ENCODE measurements around the gene CD74. TPM values are rescaled to one million over a fixed set of nuclear protein-coding genes. Genes with fewer than 3 reads are reported as not detected.

The CD74 gene
- total RNA-seq, 3 donors from 2014 or later (not counting 1 experiment from before 2014, with no cell fraction given) = 550 to 913 (median 748) TPM

DNA sequence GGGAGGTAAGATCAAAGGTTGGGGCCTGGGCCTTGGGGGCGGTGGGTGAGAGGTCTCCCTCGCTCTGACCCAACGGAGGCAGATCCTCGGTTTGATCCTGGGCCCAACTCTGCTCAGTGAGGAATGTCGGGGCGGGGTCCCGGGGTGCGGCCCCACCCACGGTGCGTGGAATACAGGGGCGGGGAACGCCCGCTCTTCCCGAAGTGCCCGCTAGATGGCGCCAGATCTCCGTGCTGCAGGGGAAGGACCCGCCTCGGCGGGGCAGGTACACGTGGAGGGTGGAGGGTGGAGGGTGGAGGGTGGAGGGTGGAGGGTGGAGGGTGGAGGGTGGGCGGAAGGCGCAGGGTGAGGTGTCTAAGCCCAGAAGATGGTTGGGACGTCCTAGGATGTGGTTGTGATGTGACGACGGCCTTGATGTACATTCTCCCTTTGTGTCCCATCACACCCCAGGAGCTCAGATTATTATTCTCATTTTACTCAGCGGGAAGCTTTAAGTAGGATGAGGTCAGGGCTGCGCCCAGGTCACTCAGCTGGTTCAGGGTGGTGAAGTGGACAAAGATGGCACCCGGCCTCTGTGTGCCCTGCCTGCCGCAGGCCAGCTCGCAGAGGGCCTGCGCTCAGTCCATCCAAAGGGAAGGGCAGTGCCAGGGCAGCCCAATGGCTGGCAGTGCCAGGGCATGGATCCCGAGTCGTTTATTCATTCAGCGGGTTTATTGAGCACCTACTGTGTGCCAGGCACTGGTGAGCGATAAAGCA is 46.3 kb upstream of the CD74 start:
- Mint-ChIP-seq H3K4me1 (peaks cover 4 to 17% of the 10 kb centered on the region in 2 donors), H3K9me3 (no peaks in the 10 kb centered on the region), H3K4me3 (no peak overlapping the region), H3K27me3 (ENCODE audit: low read depth in 2 of 2) (no peaks in the 10 kb centered on the region), H3K36me3 (no peaks in the 10 kb centered on the region), H3K27ac (peak overlapping the region in 1 of 2 donors; percentile 70)
- H3K27me3 ChIP-seq (ENCODE audit: control insufficient read depth, insufficient read depth, low read length) = no peaks in the 10 kb centered on the region
- DNase-seq = peak; percentile 83 to 90
- H3K36me3 ChIP-seq (ENCODE audit: control insufficient read depth, insufficient read depth, low read length) = no peaks in the 10 kb centered on the region
- intact Hi-C loops (cut with micrococcal nuclease) = loop anchor here (1.0 to 5.0 kb wide), 3 partner anchors 64 to 388 kb away; partner anchors contain the start of gene IRGM
- peak; percentile 95 to 99 (median 99) for ATAC-seq
- no peaks in the 10 kb centered on the region for H3K9me3 ChIP-seq (ENCODE audit: control insufficient read depth, insufficient read depth, low read length)
- H3K4me3 ChIP-seq (ENCODE audit: low read length) = no peak overlapping the region
- H3K27ac ChIP-seq (ENCODE audit: low read length) = no peak overlapping the region
- TF ChIP-seq, protein P1, sequence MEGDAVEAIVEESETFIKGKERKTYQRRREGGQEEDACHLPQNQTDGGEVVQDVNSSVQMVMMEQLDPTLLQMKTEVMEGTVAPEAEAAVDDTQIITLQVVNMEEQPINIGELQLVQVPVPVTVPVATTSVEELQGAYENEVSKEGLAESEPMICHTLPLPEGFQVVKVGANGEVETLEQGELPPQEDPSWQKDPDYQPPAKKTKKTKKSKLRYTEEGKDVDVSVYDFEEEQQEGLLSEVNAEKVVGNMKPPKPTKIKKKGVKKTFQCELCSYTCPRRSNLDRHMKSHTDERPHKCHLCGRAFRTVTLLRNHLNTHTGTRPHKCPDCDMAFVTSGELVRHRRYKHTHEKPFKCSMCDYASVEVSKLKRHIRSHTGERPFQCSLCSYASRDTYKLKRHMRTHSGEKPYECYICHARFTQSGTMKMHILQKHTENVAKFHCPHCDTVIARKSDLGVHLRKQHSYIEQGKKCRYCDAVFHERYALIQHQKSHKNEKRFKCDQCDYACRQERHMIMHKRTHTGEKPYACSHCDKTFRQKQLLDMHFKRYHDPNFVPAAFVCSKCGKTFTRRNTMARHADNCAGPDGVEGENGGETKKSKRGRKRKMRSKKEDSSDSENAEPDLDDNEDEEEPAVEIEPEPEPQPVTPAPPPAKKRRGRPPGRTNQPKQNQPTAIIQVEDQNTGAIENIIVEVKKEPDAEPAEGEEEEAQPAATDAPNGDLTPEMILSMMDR (IDR thresholded peaks at IDR 0.05) = peak; percentile 77
- 30% methylated on average over 27 of the region's 36 CpGs for WGBS (ENCODE audit: insufficient coverage)
- H3K4me1 ChIP-seq (ENCODE audit: control insufficient read depth, insufficient read depth, low read length) = peaks cover 26% of the 10 kb centered on the region

DNA sequence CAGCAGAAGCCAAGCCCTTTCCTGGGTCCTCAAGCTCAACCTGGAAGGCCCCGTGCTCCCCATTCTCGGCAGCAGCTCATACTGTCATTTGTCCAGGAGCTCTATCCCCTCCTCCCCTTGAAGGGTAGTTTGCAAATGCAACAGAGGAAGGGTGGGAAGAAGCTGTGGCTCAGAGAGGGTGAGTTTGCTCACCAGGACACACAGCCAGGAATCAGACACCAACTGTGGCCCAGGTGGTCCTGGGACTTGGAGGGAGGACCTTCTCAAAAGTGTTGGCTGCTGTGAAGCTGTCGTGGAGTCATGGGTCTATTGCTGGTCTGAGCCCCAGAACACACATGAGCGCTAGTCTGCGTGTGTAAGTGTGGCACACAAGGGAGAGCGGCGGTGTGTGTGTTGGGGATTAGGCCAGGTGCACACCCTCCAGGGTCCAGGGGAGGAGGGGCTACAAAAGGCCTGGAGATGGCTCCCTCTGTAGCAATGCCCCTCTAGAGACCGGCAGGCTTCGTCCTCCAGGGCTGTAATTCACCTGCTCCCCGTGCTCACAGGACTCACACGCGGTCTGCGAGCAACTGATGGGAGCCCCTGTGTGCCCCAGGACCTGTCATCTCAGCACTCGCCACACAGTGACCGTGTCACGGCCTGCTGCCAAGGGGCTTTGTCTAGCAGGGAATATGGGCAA is 45.0 kb upstream of the CD74 start:
- Mint-ChIP-seq H3K27ac (no peak overlapping the region), H3K4me3 (peak overlapping the region; percentile 73), H3K9me3 (no peaks in the 10 kb centered on the region), H3K36me3 (no peaks in the 10 kb centered on the region), H3K4me1 (peaks cover 4 to 17% of the 10 kb centered on the region in 2 donors), H3K27me3 (ENCODE audit: low read depth in 2 of 2) (peaks cover 0 to under 1% of the 10 kb centered on the region in 2 donors)
- H3K36me3 ChIP-seq (ENCODE audit: control insufficient read depth, insufficient read depth, low read length) = no peaks in the 10 kb centered on the region
- no peaks in the 10 kb centered on the region for H3K27me3 ChIP-seq (ENCODE audit: control insufficient read depth, insufficient read depth, low read length)
- no peaks in the 10 kb centered on the region for H3K9me3 ChIP-seq (ENCODE audit: control insufficient read depth, insufficient read depth, low read length)
- TF ChIP-seq, protein P1 (IDR thresholded peaks at IDR 0.05) = no peak
- intact Hi-C loops (cut with micrococcal nuclease) = loop anchor here (2.0 to 5.0 kb wide), 2 partner anchors 105 to 389 kb away; partner anchors contain the start of gene IRGM
- no peak overlapping the region for H3K27ac ChIP-seq (ENCODE audit: low read length)
- DNase-seq = no peak
- WGBS (ENCODE audit: insufficient coverage) = 83% methylated on average over 16 of the region's 16 CpGs
- no peak overlapping the region for H3K4me3 ChIP-seq (ENCODE audit: low read length)
- ATAC-seq = no peak
- peaks cover 26% of the 10 kb centered on the region for H3K4me1 ChIP-seq (ENCODE audit: control insufficient read depth, insufficient read depth, low read length)

DNA sequence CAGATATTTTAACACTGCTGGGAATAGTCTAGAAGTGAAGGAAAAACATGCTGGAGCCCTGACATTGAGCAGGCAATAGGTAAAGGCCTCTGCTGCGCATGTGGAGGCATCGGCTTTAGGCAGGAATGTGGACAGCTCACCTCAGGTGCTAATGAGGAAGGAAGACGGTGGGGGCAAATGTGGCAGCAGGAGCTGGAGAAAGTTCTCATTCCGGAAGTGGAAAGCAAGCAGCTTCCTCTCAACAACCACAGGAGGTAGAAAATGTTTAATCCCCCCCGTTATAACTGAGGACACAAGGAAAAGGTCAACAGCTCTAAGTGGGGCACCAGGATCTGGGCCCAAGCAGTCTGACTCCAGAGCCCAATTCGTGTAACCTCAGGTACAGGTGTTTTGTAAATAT is 44.4 kb upstream of the CD74 start:
- intact Hi-C loops (cut with micrococcal nuclease) = loop anchor here (5.0 kb wide), 1 partner anchor 105 kb away; no protein-coding TSS in a partner anchor
- no peak overlapping the region for H3K4me3 Mint-ChIP-seq
- H3K4me1 Mint-ChIP-seq = peaks cover 4 to 17% of the 10 kb centered on the region in 2 donors
- H3K36me3 ChIP-seq (ENCODE audit: control insufficient read depth, insufficient read depth, low read length) = no peaks in the 10 kb centered on the region
- ATAC-seq = no peak
- peaks cover 0 to 2% of the 10 kb centered on the region in 2 donors for H3K27me3 Mint-ChIP-seq (ENCODE audit: low read depth in 2 of 2)
- no peaks in the 10 kb centered on the region for H3K36me3 Mint-ChIP-seq
- no peak overlapping the region for H3K27ac ChIP-seq (ENCODE audit: low read length)
- no peaks in the 10 kb centered on the region for H3K27me3 ChIP-seq (ENCODE audit: control insufficient read depth, insufficient read depth, low read length)
- no peaks in the 10 kb centered on the region for H3K9me3 Mint-ChIP-seq
- TF ChIP-seq, protein P1 (IDR thresholded peaks at IDR 0.05) = no peak
- H3K27ac Mint-ChIP-seq = no peak overlapping the region
- H3K4me1 ChIP-seq (ENCODE audit: control insufficient read depth, insufficient read depth, low read length) = peaks cover 26% of the 10 kb centered on the region
- H3K4me3 ChIP-seq (ENCODE audit: low read length) = no peak overlapping the region
- 12% methylated on average over 6 of the region's 6 CpGs for WGBS (ENCODE audit: insufficient coverage)
- peak in 1 of 2 donors; percentile 37 for DNase-seq
- no peaks in the 10 kb centered on the region for H3K9me3 ChIP-seq (ENCODE audit: control insufficient read depth, insufficient read depth, low read length)
